Large intestine (tissue), 3 donors: ENCODE data around the gene PPP2R2C. TPM values are rescaled to one million over a fixed set of nuclear protein-coding genes. Genes with fewer than 3 reads are reported as not detected.

ENCODE experiments used
- DNase-seq, 2 donors: peaks; one replicate each; pipeline versions ENCODE4 v3.0.0 to v3.0.0-alpha.2; 2013
- H3K27ac ChIP-seq: one replicate; pipeline ENCODE4 v1.5.1; 2013; ENCODE audit warnings: low read length
- H3K27me3 ChIP-seq: 2 replicates; pipeline ENCODE4 v1.6.1; 2013; ENCODE audit warnings: low read length; ENCODE audit not compliant: control insufficient read depth, insufficient read depth
- H3K36me3 ChIP-seq: 2 replicates; pipeline ENCODE4 v1.6.1; 2013; ENCODE audit warnings: low read length; ENCODE audit not compliant: control insufficient read depth, insufficient read depth
- H3K4me1 ChIP-seq: one replicate; pipeline ENCODE4 v1.6.1; 2013; ENCODE audit warnings: low read length; ENCODE audit not compliant: control insufficient read depth, insufficient read depth
- H3K4me3 ChIP-seq: one replicate; pipeline ENCODE4 v1.5.1; 2013; ENCODE audit warnings: low read length
- H3K9me3 ChIP-seq: one replicate; pipeline ENCODE4 v1.6.1; 2013; ENCODE audit warnings: mild to moderate bottlenecking, low read depth, low read length, moderate library complexity; ENCODE audit not compliant: control insufficient read depth
- WGBS: methylation state at CpG from one replicate; pipeline ENCODE4 v1.1.5; 2013; ENCODE audit warnings: low lambda C conversion rate; ENCODE audit not compliant: insufficient coverage; 5-methylcytosine and 5-hydroxymethylcytosine counted together
- polyA plus RNA-seq: library from polyadenylated mRNA; unstranded; fragments of 120-200 nt; gene quantifications from one replicate; pipeline ENCODE4 v1.2.1, GENCODE V29; 2013

PPP2R2C gene
- polyA plus RNA-seq, 1 donor = 3.9 TPM

DNA sequence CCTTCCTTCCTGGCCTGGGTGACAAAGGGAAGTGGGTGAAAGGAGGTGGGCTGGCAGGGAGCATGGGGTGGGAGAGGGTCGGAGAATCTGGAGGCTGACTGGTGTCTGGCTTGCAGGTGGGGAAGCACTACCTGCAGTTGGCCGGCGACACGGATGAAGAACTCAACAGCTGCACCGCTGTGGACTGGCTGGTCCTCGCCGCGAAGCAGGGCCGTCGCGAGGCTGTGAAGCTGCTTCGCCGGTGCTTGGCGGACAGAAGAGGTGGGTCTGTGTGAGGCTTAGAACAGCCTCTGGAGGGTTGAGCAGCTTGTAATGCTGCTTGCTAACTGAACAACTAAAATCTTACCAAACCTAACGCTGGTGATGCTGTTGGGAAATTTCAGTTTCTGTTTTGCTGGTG is 183.5 kb downstream of the PPP2R2C start:
- no peaks in the 10 kb centered on the region for H3K9me3 ChIP-seq
- H3K4me3 ChIP-seq = no peak overlapping the region
- no CpG with 5 or more reads among the region's 15 CpGs for WGBS
- no peak overlapping the region for H3K27ac ChIP-seq
- DNase-seq = no peak
- H3K36me3 ChIP-seq = peaks cover 74% of the 10 kb centered on the region
- H3K4me1 ChIP-seq = no peaks in the 10 kb centered on the region
- H3K27me3 ChIP-seq = no peaks in the 10 kb centered on the region

DNA sequence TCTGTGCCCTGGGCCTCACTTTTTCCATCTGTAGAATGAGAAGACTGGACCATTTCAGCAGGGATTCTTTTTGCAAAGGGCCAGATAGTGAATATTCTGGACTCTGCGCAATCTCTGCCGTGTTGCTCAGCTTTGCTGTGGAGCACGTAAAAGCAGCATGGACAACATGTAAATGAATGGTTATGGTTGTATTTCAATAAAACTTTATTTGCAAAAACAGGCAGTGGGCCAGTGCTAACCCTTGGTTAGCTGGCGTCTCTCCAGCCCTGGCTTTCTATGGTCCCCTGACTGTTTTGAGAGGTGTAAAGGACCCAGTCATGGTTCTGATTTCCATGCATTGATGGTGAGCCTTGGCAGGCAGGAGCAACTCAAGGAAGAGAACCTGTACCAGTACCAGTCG is 184.1 kb downstream of the PPP2R2C start:
- no CpG with 5 or more reads among the region's 5 CpGs for WGBS
- Histone ChIP-seq H3K27ac (no peak overlapping the region), H3K9me3 (no peaks in the 10 kb centered on the region), H3K36me3 (peaks cover 74% of the 10 kb centered on the region), H3K27me3 (no peaks in the 10 kb centered on the region), H3K4me1 (no peaks in the 10 kb centered on the region), H3K4me3 (no peak overlapping the region)
- no peak for DNase-seq

DNA sequence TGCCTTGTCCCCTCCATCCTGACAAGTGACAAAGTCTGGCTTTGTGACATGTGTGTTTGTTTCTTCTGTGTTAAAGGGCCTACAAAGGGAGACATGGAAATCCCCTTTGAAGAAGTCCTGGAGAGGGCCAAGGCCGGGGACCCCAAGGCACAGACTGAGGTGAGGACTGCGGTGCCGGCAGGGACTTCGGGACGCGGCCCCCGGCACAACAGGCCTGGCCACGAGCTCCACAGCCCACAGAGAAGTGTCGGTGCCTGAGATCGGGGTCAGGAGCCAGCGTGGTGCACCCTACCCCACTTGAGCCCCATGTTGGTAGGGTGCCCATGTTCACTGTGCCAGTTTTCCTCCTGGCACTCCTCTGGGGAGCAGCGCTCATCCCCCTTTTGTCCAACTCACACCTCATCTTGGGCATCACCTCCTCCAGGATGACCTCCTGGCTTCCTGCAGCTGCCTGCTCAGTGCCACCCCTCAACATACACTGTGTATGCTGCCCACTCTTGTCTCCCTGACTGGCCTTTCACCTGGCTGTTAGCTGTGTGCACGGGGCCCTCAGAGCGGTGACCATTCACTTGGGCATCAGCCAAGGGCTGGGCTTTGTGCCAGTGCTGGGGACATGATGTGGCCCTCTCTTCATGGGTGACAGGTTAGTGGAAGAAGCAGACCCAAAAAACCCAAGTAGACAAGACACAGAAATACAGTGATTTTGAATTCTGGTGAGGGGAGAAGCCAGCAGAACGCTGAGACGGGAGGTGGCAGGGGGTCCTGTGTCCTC is 185.2 kb downstream of the PPP2R2C start:
- Histone ChIP-seq H3K4me3 (no peak overlapping the region), H3K9me3 (no peaks in the 10 kb centered on the region), H3K27ac (no peak overlapping the region), H3K36me3 (peaks cover 75% of the 10 kb centered on the region), H3K4me1 (no peaks in the 10 kb centered on the region), H3K27me3 (no peaks in the 10 kb centered on the region)
- no peak for DNase-seq
- no CpG with 5 or more reads among the region's 16 CpGs for whole genome bisulfite sequencing

DNA sequence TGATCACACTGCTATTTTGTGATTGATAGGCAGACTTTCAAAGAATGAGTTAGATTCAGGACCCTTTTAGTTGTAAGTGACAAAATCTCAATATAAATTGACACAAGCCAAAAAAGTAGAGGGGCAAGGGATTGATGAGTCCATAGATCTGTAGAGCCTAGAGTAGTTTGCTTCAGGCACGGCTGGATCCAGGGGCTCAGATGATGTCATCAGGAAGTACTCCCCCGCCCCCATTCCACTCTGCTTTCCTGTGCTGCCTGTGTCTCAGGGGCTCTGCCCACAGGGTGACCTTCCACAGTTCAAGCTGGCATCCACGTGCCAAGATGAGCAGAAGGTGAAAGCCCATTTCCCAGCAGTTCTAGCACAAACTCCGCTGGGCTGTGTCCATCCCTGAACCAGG is 189.1 kb downstream of the PPP2R2C start:
- Histone ChIP-seq H3K4me1 (peaks cover 14% of the 10 kb centered on the region), H3K27ac (no peak overlapping the region), H3K27me3 (no peaks in the 10 kb centered on the region), H3K4me3 (no peak overlapping the region), H3K9me3 (no peaks in the 10 kb centered on the region), H3K36me3 (peaks cover 69% of the 10 kb centered on the region)
- no peak for DNase-seq
- WGBS = no CpG with 5 or more reads among the region's 4 CpGs

DNA sequence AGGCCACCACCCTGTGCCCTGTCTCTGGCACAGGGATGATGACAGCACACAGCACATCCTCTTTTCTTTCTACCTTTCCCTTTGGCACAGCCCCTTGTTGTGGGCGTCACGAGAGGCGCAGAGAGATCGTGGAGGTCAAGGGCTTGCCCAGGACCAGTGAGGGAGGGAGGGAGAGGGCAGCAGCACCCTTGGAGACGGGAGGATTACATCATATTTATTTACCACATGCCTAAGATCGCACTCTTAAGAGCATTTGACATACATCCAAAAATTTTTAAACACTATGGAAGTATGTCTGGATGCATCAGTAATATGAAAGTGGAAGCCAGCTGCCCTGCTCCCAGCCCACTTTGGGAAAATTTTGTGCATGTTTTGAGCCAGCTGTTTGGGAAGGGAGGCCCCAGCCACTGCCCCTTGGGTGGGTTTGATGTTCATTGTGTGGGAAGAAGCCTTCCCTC is 190.1 kb downstream of the PPP2R2C start:
- DNase-seq = no peak
- Histone ChIP-seq H3K4me1 (peaks cover 24% of the 10 kb centered on the region), H3K27ac (peak overlapping the region; percentile 26), H3K27me3 (no peaks in the 10 kb centered on the region), H3K36me3 (peaks cover 67% of the 10 kb centered on the region), H3K4me3 (no peak overlapping the region), H3K9me3 (no peaks in the 10 kb centered on the region)
- 60% methylated on average over 1 of the region's 6 CpGs for WGBS

DNA sequence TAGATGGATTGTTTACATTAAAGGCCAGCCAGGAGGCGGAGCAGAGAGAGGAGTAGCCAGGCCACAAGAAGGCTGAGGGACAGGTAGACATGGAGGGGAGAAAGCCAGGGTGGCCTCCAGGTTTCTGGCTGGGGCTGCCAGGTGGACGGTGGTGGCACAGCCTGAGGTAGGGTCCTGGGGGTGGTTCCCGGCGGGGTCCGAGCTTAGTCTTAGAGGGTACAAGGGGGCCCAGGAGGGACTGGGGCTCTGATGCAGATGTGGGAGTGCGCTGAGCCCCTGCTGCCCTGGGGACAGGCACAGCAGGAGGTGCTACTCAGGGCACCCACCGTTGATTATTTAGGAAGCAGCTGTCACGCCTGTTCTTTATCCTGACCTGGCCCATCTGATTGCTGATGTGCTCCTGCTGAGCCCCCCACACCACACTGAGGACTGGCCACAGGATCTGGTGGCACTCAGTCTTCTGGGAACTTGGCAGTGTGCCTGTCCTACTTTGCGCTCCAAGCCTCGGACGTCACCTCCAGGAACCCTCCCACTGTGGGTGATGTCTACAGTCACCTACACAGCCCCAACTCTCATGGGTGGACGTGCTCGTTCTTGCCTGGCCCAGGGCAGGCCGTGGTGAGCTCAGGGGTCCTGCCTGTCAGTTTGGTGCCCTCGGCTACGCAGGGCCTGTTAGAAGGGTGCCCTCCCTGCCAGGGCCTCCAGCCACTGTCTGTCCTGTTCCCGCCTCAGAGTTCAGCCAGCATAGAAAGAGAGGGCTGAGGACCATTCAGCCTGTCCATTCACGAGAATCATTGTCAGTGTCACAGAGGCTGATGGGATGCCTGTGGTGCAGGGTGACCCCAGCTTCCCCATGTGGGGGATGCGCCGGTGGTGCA is 190.7 kb downstream of the PPP2R2C start:
- Histone ChIP-seq H3K36me3 (peaks cover 60% of the 10 kb centered on the region), H3K4me3 (no peak overlapping the region), H3K9me3 (no peaks in the 10 kb centered on the region), H3K27me3 (no peaks in the 10 kb centered on the region), H3K4me1 (peaks cover 30% of the 10 kb centered on the region), H3K27ac (peak overlapping the region; percentile 26)
- WGBS = no CpG with 5 or more reads among the region's 20 CpGs
- no peak for DNase-seq

DNA sequence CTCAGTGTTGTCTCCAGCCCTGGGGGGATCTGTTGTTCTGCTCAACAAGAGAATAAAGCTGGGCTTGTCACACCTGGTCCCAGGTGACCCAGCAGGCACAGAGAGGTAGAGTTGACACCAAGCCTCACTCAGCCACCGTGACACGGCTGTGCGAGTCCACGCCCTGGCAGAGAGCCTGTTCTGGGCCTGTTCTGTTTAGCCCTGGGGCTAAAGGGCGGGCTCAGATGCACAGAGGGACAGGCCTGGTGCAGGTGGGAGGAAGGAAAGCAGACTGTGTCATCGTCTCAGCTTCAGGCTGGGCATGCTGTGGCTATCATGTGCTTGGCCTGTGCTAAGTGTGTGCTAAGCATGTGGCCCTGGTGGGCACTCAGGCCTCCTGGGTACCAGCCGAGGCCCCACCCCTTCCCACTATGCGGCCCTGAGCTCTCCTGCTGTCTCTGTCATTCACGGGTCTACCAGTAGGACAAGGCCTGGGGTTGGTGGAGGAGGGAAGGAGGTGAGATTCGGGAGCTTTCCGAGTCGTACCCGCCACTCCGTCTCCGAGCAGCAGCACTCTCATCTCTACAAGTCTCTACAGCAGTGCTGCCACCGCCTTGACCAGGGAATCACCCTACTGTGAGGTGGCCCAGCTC is 191.9 kb downstream of the PPP2R2C start:
- WGBS = no CpG with 5 or more reads among the region's 16 CpGs
- no peak for DNase-seq
- H3K27me3 ChIP-seq = no peaks in the 10 kb centered on the region
- H3K4me1 ChIP-seq = peaks cover 42% of the 10 kb centered on the region
- no peaks in the 10 kb centered on the region for H3K9me3 ChIP-seq
- H3K4me3 ChIP-seq = no peak overlapping the region
- H3K36me3 ChIP-seq = peaks cover 51% of the 10 kb centered on the region
- H3K27ac ChIP-seq = no peak overlapping the region

DNA sequence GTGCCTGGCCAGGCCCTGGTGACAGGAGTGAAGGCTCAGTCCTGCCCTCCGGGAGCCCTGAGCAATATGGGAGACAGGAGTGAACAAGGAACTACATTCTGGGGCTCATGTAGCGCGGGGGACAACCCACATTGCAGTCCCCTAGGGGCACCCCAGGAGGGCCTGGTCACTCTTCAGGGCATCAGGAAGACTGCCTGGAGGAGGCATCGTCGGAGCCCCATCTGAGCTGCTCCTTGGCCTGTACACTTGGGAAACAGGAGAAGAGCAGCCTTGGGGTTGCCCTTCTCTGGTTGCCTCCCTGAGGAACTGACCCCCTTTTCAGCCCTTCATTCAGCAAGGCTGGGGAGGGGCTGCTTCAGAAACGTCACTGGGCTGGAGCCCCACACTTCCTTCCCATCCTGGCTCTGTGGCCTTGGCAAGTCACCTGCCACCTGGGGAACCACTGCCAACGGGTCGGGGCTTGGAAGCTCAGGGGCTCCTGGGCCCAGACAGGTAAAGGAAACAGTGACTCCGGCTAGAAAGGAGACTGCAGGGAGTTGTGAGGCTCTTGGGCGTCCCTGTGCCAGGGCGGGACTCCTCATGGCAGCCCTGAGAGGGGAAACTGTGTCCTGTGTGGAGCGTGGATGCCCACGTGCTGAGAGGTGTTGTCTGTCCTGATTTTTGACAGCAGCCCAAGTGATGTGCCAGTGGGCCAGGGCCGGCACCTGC is 192.7 kb downstream of the PPP2R2C start:
- no CpG with 5 or more reads among the region's 14 CpGs for WGBS
- Histone ChIP-seq H3K4me3 (no peak overlapping the region), H3K36me3 (peaks cover 51% of the 10 kb centered on the region), H3K27ac (peak overlapping the region; percentile 94), H3K4me1 (peaks cover 49% of the 10 kb centered on the region), H3K9me3 (no peaks in the 10 kb centered on the region), H3K27me3 (no peaks in the 10 kb centered on the region)
- no peak for DNase-seq

DNA sequence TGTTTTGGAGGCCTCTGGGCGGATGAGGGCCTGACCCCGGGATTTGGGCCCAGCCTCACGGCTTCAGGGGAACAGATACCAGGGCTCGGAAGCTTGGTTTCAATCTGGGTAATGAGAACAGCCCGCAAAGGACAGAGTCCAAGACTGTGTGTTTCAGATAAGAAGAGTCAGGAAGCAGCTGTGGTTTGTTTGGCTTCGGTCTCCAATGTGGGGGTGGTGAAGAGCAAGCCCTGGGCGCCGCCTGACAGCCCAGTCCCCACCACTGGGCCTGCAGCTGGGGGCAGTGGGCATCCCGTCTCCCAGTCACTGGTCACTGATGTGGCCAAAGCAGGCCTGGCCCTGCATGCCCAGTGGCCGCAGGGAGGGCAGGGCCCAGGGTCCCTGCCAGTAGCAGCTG is 193.6 kb downstream of the PPP2R2C start:
- Histone ChIP-seq H3K9me3 (no peaks in the 10 kb centered on the region), H3K4me3 (peak overlapping the region; percentile 14), H3K27ac (peak overlapping the region; percentile 94), H3K4me1 (peaks cover 55% of the 10 kb centered on the region), H3K27me3 (no peaks in the 10 kb centered on the region), H3K36me3 (peaks cover 48% of the 10 kb centered on the region)
- WGBS = 0% methylated on average over 1 of the region's 10 CpGs
- DNase-seq = peak; percentile 79 to 92
